SK-N-MC (cell line): Measurements from ENCODE around the gene LRRC8A.

Experiments
- DNase-seq: peaks from one replicate; pipeline ENCODE4 v3.0.0-alpha.2; 2011; ENCODE audit warnings: low read depth, low spot score
- H3K27ac ChIP-seq: fragments of 200-600 bp; sonication (generic); 2 replicates; pipeline ENCODE4 v1.5.1; 2016; ENCODE audit warnings: mixed run types
- H3K36me3 ChIP-seq: fragments of 200-600 bp; sonication (generic); 2 replicates; pipeline ENCODE4 v1.6.1; 2017; ENCODE audit warnings: antibody characterized with exemption, low read length, mixed read lengths; ENCODE audit not compliant: insufficient read depth
- H3K4me3 ChIP-seq: fragments of 200-600 bp; sonication (generic); 2 replicates; pipeline ENCODE4 v1.5.1; 2016
- H3K9ac ChIP-seq: fragments of 200-600 bp; sonication (generic); 2 replicates; pipeline ENCODE4 v1.8.0; 2017; ENCODE audit warnings: mixed run types, mixed read lengths; ENCODE audit not compliant: insufficient read length
- H3K9me3 ChIP-seq: fragments of 200-600 bp; sonication (generic); 2 replicates; pipeline ENCODE4 v1.6.1; 2017; ENCODE audit warnings: low read depth, mild to moderate bottlenecking, antibody characterized with exemption, low read length, moderate library complexity, mixed read lengths
- EZH2 ChIP-seq: fragments of 200-600 bp; sonication (generic); IDR thresholded peaks from one replicate; pipeline ENCODE4 v1.6.1; 2017; ENCODE audit warnings: antibody characterized with exemption
- FOXP2 ChIP-seq: optimal IDR thresholded peaks from 2 replicates; pipeline ENCODE3; 2011; ENCODE audit warnings: mild to moderate bottlenecking, moderate library complexity; ENCODE audit not compliant: insufficient read depth; ENCODE audit errors: extremely low read length, control extremely low read depth
- POLR2AphosphoS5 ChIP-seq: IDR thresholded peaks from 2 replicates; pipeline ENCODE4 v1.6.1; 2012; ENCODE audit warnings: mild to moderate bottlenecking, low read depth, low read length, borderline replicate concordance

The LRRC8A gene

GRCh38 chr9:128913048-128913900 lies 31.3 kb downstream of the LRRC8A start:
- Histone ChIP-seq H3K4me3 (no peak overlapping the region), H3K36me3 (peaks cover 16% of the 10 kb centered on the region; the same call in 1 of the 2 replicates), H3K9me3 (no peaks in the 10 kb centered on the region), H3K9ac (no peak overlapping the region), H3K27ac (no peak overlapping the region)
- no peak for DNase-seq
- TF ChIP-seq POLR2AphosphoS5 (no peak), EZH2 (no peak), FOXP2 (no peak)

- peaks cover 8% of the 10 kb centered on the region; the same call in 1 of the 2 replicates for H3K36me3 ChIP-seq
- H3K4me3 ChIP-seq: no peak overlapping the region
- H3K9me3 ChIP-seq: no peaks in the 10 kb centered on the region
- H3K9ac ChIP-seq: no peak overlapping the region
- no peak for TF ChIP-seq FOXP2
- no peak for TF ChIP-seq EZH2
- TF ChIP-seq POLR2AphosphoS5: no peak
- DNase-seq: no peak
- no peak overlapping the region for H3K27ac ChIP-seq
Measured at GRCh38 chr9:128913995-128914772, 32.3 kb downstream of the LRRC8A start.

- DNase-seq: no peak
- H3K9me3 ChIP-seq: no peaks in the 10 kb centered on the region
- no peak overlapping the region for H3K4me3 ChIP-seq
- TF ChIP-seq EZH2: no peak
- TF ChIP-seq FOXP2: no peak
- no peak for TF ChIP-seq POLR2AphosphoS5
- no peak overlapping the region for H3K9ac ChIP-seq
- H3K27ac ChIP-seq: no peak overlapping the region
- H3K36me3 ChIP-seq: peaks cover 7% of the 10 kb centered on the region; the same call in 1 of the 2 replicates
Measured at GRCh38 chr9:128916204-128916603, 34.3 kb downstream of the LRRC8A start.

GRCh38 chr9:128916745-128917144 lies 34.8 kb downstream of the LRRC8A start:
- Histone ChIP-seq H3K4me3 (no peak overlapping the region), H3K27ac (peak overlapping the region; percentile 50; the same call in 1 of the 2 replicates), H3K36me3 (peaks cover 7% of the 10 kb centered on the region; the same call in 1 of the 2 replicates), H3K9ac (no peak overlapping the region), H3K9me3 (no peaks in the 10 kb centered on the region)
- DNase-seq: no peak
- TF ChIP-seq FOXP2 (no peak), POLR2AphosphoS5 (no peak), EZH2 (no peak)

DNA sequence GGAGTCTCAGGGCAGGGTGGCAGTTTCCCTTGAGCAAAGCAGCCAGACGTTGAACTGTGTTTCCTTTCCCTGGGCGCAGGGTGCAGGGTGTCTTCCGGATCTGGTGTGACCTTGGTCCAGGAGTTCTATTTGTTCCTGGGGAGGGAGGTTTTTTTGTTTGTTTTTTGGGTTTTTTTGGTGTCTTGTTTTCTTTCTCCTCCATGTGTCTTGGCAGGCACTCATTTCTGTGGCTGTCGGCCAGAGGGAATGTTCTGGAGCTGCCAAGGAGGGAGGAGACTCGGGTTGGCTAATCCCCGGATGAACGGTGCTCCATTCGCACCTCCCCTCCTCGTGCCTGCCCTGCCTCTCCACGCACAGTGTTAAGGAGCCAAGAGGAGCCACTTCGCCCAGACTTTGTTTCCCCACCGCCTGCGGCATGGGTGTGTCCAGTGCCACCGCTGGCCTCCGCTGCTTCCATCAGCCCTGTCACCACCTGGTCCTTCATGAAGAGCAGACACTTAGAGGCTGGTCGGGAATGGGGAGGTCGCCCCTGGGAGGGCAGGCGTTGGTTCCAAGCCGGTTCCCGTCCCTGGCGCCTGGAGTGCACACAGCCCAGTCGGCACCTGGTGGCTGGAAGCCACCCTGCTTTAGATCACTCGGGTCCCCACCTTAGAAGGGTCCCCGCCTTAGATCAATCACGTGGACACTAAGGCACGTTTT lies 35.4 kb downstream of the LRRC8A start:
- DNase-seq: no peak
- Histone ChIP-seq H3K27ac (peak overlapping the region; percentile 50; the same call in 1 of the 2 replicates), H3K36me3 (peaks cover 7% of the 10 kb centered on the region; the same call in 1 of the 2 replicates), H3K9ac (no peak overlapping the region), H3K9me3 (no peaks in the 10 kb centered on the region), H3K4me3 (no peak overlapping the region)
- TF ChIP-seq POLR2AphosphoS5 (no peak), FOXP2 (no peak), EZH2 (no peak)

DNA sequence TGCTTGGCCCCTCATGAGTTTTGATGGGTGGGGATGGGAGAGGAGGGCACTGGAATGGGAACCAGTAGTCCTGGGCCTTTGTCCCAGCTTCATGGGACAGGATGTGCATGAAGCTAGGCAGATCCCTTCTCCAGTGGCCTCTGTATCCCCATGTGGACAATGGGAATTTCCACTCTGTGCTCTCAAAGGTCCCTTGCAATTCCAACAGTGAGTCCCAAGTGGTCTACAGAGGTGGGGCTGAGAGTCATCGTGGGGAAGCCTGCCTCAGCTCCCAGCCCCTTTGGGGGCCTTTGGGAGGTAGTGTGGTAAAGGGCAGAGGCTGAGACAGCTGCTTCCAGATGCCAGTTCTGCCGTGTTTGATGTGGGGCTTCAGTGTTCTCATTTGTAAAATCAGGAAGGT lies 37.0 kb downstream of the LRRC8A start:
- Histone ChIP-seq H3K36me3 (peaks cover 7% of the 10 kb centered on the region; the same call in 1 of the 2 replicates), H3K27ac (no peak overlapping the region), H3K9ac (no peak overlapping the region), H3K4me3 (no peak overlapping the region), H3K9me3 (no peaks in the 10 kb centered on the region)
- DNase-seq: no peak
- no peak for TF ChIP-seq POLR2AphosphoS5
- no peak for TF ChIP-seq FOXP2
- TF ChIP-seq EZH2: no peak

GRCh38 chr9:128919402-128920089 lies 37.6 kb downstream of the LRRC8A start:
- TF ChIP-seq EZH2 (no peak), FOXP2 (no peak), POLR2AphosphoS5 (no peak)
- peaks cover 7% of the 10 kb centered on the region; the same call in 1 of the 2 replicates for H3K36me3 ChIP-seq
- H3K9me3 ChIP-seq: no peaks in the 10 kb centered on the region
- H3K4me3 ChIP-seq: no peak overlapping the region
- no peak overlapping the region for H3K9ac ChIP-seq
- no peak for DNase-seq
- no peak overlapping the region for H3K27ac ChIP-seq
